Right lobe of liver (tissue), 6 donors: ENCODE data around the gene CDKN1C. TPM values are rescaled to one million over a fixed set of nuclear protein-coding genes. Genes with fewer than 3 reads are reported as not detected.
A peak's percentile ranks its signal among the peaks of the same experiment; 100 is the strongest.

Experiments
- ATAC-seq, 4 donors: fragments of 200-7000 bp; cut with Tn5 transposase; one replicate each; pipeline ENCODE4 v1.9.1; 2020; ENCODE audit warnings: mild to moderate bottlenecking in 4 of 4, moderate library complexity in 4 of 4
- DNase-seq, 3 donors: peaks; one replicate each; pipeline ENCODE4 v3.0.0-alpha.2; 2020
- H3K27ac ChIP-seq, 3 donors: fragments of 200-600 bp; one replicate each; pipeline ENCODE4 v1.8.0; 2022
- H3K27me3 ChIP-seq, 2 donors: fragments of 200-600 bp; one replicate each; pipeline ENCODE4 v1.8.0; 2022
- H3K36me3 ChIP-seq, 4 donors: fragments of 200-600 bp; sonication (generic) in 1 of 4; one replicate each; pipeline versions ENCODE4 v1.5.1 to v1.8.0; 2017 to 2022; ENCODE audit warnings: control low read depth in 1 of 4
- H3K4me1 ChIP-seq, 4 donors: fragments of 200-600 bp; sonication (generic) in 1 of 4; one replicate each; pipeline versions ENCODE4 v1.5.1 to v1.8.0; 2017 to 2022; ENCODE audit warnings: control low read depth in 1 of 4
- H3K4me3 ChIP-seq, 3 donors: fragments of 200-600 bp; one replicate each; pipeline ENCODE4 v1.8.0; 2022
- H3K9me3 ChIP-seq, 4 donors: fragments of 200-600 bp; sonication (generic) in 1 of 4; one replicate each; pipeline versions ENCODE4 v1.5.1 to v1.8.0; 2017 to 2022; ENCODE audit warnings: control low read depth in 1 of 4
- CTCF ChIP-seq, 4 donors: fragments of 200-600 bp in 3 of 4; fragments of 450-650 bp in 1 of 4; IDR thresholded peaks; one replicate each; pipeline versions ENCODE4 v1.5.1 to v1.8.0; 2016 to 2022; ENCODE audit warnings: antibody characterized with exemption in 4 of 4, mild to moderate bottlenecking in 2 of 4
- POLR2A ChIP-seq: fragments of 450-650 bp; IDR thresholded peaks from one replicate; pipeline ENCODE4 v1.6.1; 2017; ENCODE audit warnings: antibody characterized with exemption, mild to moderate bottlenecking
- WGBS: methylation state at CpG from one replicate; pipeline ENCODE4 v1.1.6; 2018; ENCODE audit warnings: low coverage, low lambda C conversion rate; ENCODE audit not compliant: insufficient coverage; ENCODE audit errors: missing lambda C conversion rate; 5-methylcytosine and 5-hydroxymethylcytosine counted together
- intact Hi-C, 2 donors: fragments of 100-400 bp; cut with DNase I; formaldehyde crosslinking; loops; one replicate each; pipeline versions ENCODE4 v1.11.2 to v1.14.1; 2022
- total RNA-seq, 6 experiments: library from RNA; depleted of rRNA in 2 of 6; stranded (reverse); fragments of >200 nt in 2 of 6; fragmentation: NEBNext Ultra II Directional in 3 of 6; extraction: Animal tissue kit (Norgen Biotek cat#: 25700) in 3 of 6; gene quantifications; one replicate each; pipeline versions ENCODE4 v1.1.0 to v1.2.4, GENCODE V29; 2016 to 2023
- donor health status: DM: no; HTN: yes; CAD: no.
- donor health status: DM: no; HTN: no; CAD: no.
- donor health status: DM: no; HTN: no; CAD: no.
- donor health status: DM: no; HTN: yes; CAD: no.
- donor health status: DM: no; HTN: yes; CAD: no.

Gene CDKN1C
- total RNA-seq, 6 experiments from 2014 or later = 2.2 to 8.0 (median 3.6) TPM

- no peaks in the 10 kb centered on the region for H3K9me3 ChIP-seq
- TF ChIP-seq CTCF (IDR thresholded peaks at IDR 0.05) = no peak
- TF ChIP-seq POLR2A = no peak
- DNase-seq = no peak
- no peaks in the 10 kb centered on the region for H3K27me3 ChIP-seq
- peaks cover 0 to 21% (median 9%) of the 10 kb centered on the region in 4 donors for H3K4me1 ChIP-seq
- no peak overlapping the region for H3K27ac ChIP-seq
- intact Hi-C loops = loop anchor here (2.0 to 5.0 kb wide), 3 partner anchors 357 to 457 kb away; no protein-coding TSS in a partner anchor
- ATAC-seq = no peak
- 100% methylated on average over 1 of the region's 16 CpGs for WGBS
- H3K4me3 ChIP-seq = no peak overlapping the region
- H3K36me3 ChIP-seq = no peaks in the 10 kb centered on the region
Measured at GRCh38 chr11:2889362-2890273, 4.0 kb upstream of the CDKN1C start.

- H3K4me1 ChIP-seq = peaks cover 0 to 24% (median 9%) of the 10 kb centered on the region in 4 donors
Measured at GRCh38 chr11:2888266-2888968, 2.8 kb upstream of the CDKN1C start.

GRCh38 chr11:2887515-2888195 is 2.1 kb upstream of the CDKN1C start:
- Histone ChIP-seq H3K36me3 (no peaks in the 10 kb centered on the region), H3K9me3 (no peaks in the 10 kb centered on the region), H3K27me3 (no peaks in the 10 kb centered on the region), H3K4me3 (no peak overlapping the region), H3K4me1 (peaks cover 0 to 23% (median 8%) of the 10 kb centered on the region in 4 donors), H3K27ac (no peak overlapping the region)
- 71% methylated on average over 6 of the region's 11 CpGs for WGBS
- no peak for DNase-seq
- TF ChIP-seq POLR2A (no peak), CTCF (IDR thresholded peaks at IDR 0.05) (no peak)
- intact Hi-C loops = loop anchor here (2.0 to 5.0 kb wide), 2 partner anchors 355 kb away; no protein-coding TSS in a partner anchor
- no peak for ATAC-seq

More at GRCh38 chr11:2888266-2888968, 2.8 kb upstream of the CDKN1C start:
- no peaks in the 10 kb centered on the region for H3K36me3 ChIP-seq
- WGBS = 28% methylated on average over 16 of the region's 25 CpGs
- intact Hi-C loops = loop anchor here (2.0 to 5.0 kb wide), 2 partner anchors 356 kb away; no protein-coding TSS in a partner anchor
- ATAC-seq (peak; percentile 59 to 68 (median 64)), DNase-seq (peak; percentile 91)
- H3K27ac ChIP-seq = no peak overlapping the region
- H3K27me3 ChIP-seq = no peaks in the 10 kb centered on the region
- no peak overlapping the region for H3K4me3 ChIP-seq
- H3K9me3 ChIP-seq = no peaks in the 10 kb centered on the region
- TF ChIP-seq POLR2A (no peak), CTCF (IDR thresholded peaks at IDR 0.05) (peak; percentile 93 to 99 (median 97))

GRCh38 chr11:2886936-2887335 is 1.4 kb upstream of the CDKN1C start:
- DNase-seq = no peak

More at GRCh38 chr11:2886936-2887335, 1.4 kb upstream of the CDKN1C start:
- no peak for TF ChIP-seq POLR2A
- no peaks in the 10 kb centered on the region for H3K36me3 ChIP-seq
- intact Hi-C loops = loop anchor here in 1 of 2 donors (5.0 kb wide), 1 partner anchor 355 kb away; no protein-coding TSS in a partner anchor
- no peak overlapping the region for H3K27ac ChIP-seq
- no peaks in the 10 kb centered on the region for H3K9me3 ChIP-seq
- no peak for ATAC-seq
- no peak overlapping the region for H3K4me3 ChIP-seq
- peaks cover 0 to 15% (median 4%) of the 10 kb centered on the region in 4 donors for H3K4me1 ChIP-seq
- 100% methylated on average over 2 of the region's 5 CpGs for WGBS
- H3K27me3 ChIP-seq = no peaks in the 10 kb centered on the region
